Nephron (organoid): ENCODE measurements around the gene SIVA1.
A peak's percentile ranks its signal among the peaks of the same experiment; 100 is the strongest.

Source experiments
- H3K27ac Mint-ChIP-seq, 3 experiments: 2 replicates each; pipeline ENCODE4 v1.8.0; 2020; ENCODE audit warnings: mixed read lengths in 3 of 3, mild to moderate bottlenecking in 2 of 3, moderate library complexity in 1 of 3
- H3K27me3 Mint-ChIP-seq: 2 replicates; pipeline ENCODE4 v1.8.0; 2021; ENCODE audit warnings: low read depth, mild to moderate bottlenecking, moderate library complexity, mixed read lengths
- H3K36me3 Mint-ChIP-seq: 2 replicates; pipeline ENCODE4 v1.8.0; 2020; ENCODE audit warnings: low read depth, mixed read lengths
- H3K4me1 Mint-ChIP-seq: 2 replicates; pipeline ENCODE4 v1.8.0; 2020; ENCODE audit warnings: mixed read lengths
- H3K4me3 Mint-ChIP-seq, 3 experiments: 2 replicates each; pipeline ENCODE4 v1.8.0; 2020; ENCODE audit warnings: mild to moderate bottlenecking in 3 of 3, mixed read lengths in 3 of 3, moderate library complexity in 2 of 3
- H3K9me3 Mint-ChIP-seq: 2 replicates; pipeline ENCODE4 v1.8.0; 2020; ENCODE audit warnings: mixed read lengths
- TF ChIP-seq, protein P1 (sequence below), 3 experiments: fragments of 200-600 bp; sonication (generic); IDR thresholded peaks; one replicate each; pipeline ENCODE4 v1.5.0; 2021; ENCODE audit warnings: antibody characterized with exemption in 3 of 3; ENCODE audit not compliant: unreplicated experiment in 3 of 3

Gene SIVA1

GRCh38 chr14:104800771-104801519, 48.0 kb downstream of the SIVA1 start, which contains the start of gene ZBTB42:
Gene ZBTB42 (plus strand): TSS chr14:104801101. CDS start chr14:104801198, 97 bp downstream.
- H3K27ac Mint-ChIP-seq = peak within 1 kb of the TSS; percentile 50 to 91 (median 76)
- no peaks in the 10 kb centered on the region for H3K36me3 Mint-ChIP-seq
- peak within 1 kb of the TSS; percentile 83 to 89 (median 88) for H3K4me3 Mint-ChIP-seq
- peaks cover 15% of the 10 kb centered on the region for H3K4me1 Mint-ChIP-seq
- no peaks in the 10 kb centered on the region for H3K9me3 Mint-ChIP-seq
- peaks cover 18% of the 10 kb centered on the region for H3K27me3 Mint-ChIP-seq
- TF ChIP-seq, protein P1, sequence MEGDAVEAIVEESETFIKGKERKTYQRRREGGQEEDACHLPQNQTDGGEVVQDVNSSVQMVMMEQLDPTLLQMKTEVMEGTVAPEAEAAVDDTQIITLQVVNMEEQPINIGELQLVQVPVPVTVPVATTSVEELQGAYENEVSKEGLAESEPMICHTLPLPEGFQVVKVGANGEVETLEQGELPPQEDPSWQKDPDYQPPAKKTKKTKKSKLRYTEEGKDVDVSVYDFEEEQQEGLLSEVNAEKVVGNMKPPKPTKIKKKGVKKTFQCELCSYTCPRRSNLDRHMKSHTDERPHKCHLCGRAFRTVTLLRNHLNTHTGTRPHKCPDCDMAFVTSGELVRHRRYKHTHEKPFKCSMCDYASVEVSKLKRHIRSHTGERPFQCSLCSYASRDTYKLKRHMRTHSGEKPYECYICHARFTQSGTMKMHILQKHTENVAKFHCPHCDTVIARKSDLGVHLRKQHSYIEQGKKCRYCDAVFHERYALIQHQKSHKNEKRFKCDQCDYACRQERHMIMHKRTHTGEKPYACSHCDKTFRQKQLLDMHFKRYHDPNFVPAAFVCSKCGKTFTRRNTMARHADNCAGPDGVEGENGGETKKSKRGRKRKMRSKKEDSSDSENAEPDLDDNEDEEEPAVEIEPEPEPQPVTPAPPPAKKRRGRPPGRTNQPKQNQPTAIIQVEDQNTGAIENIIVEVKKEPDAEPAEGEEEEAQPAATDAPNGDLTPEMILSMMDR (IDR thresholded peaks at IDR 0.05; ENCODE audit: unreplicated experiment in 3 of 3) = no peak

GRCh38 chr14:104801520-104802393, 48.8 kb downstream of the SIVA1 start:
- Mint-ChIP-seq H3K27ac (peak overlapping the region in 1 of 3 experiments; percentile 22), H3K9me3 (no peaks in the 10 kb centered on the region), H3K27me3 (peaks cover 18% of the 10 kb centered on the region), H3K4me1 (peaks cover 15% of the 10 kb centered on the region), H3K4me3 (peak overlapping the region; percentile 83 to 89 (median 88)), H3K36me3 (no peaks in the 10 kb centered on the region)
- TF ChIP-seq, protein P1 (IDR thresholded peaks at IDR 0.05; ENCODE audit: unreplicated experiment in 3 of 3) = no peak

DNA sequence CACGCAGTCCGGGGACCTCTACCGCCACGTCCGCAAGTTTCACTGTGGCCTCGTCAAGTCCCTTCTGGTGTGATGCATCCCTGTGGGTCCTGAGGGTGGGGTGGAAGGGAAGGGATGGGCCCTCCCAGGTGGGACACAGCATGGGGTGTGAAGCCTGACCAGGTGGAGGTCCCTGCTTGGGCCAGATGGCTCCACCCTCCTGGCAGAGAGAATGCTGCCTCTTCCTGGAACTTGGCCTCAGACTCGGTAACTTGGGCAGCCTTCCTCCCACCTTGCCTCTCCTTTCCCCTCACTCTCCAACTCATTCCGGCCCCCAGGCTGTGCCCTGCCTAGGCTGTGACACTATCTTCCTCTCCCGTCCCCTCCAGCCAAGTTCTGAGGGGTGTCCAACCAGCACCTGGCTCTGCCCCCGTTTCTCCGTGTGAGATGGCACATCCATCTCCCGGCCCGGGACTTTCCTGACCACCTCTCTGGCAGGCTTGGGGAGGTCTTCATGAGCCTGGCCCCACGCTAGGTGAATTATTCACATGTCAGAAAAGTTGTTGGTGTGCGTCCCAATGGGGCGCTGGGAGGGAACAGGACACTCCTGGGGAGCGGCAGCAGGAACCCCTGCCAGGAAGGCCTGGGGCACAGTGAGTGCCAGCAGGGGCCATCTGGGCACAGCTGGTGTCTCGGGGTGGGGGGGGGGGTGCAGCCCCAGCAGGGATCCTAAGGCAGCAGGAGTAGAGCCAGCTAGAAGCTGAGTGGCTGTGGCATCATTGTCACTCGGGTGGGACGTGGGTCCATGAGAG, 49.6 kb downstream of the SIVA1 start:
- TF ChIP-seq, protein P1 (IDR thresholded peaks at IDR 0.05; ENCODE audit: unreplicated experiment in 3 of 3) = no peak
- H3K9me3 Mint-ChIP-seq = no peaks in the 10 kb centered on the region
- H3K4me1 Mint-ChIP-seq = peaks cover 15% of the 10 kb centered on the region
- peaks cover 18% of the 10 kb centered on the region for H3K27me3 Mint-ChIP-seq
- no peaks in the 10 kb centered on the region for H3K36me3 Mint-ChIP-seq
- H3K4me3 Mint-ChIP-seq = peak overlapping the region; percentile 72 to 77 (median 76)
- H3K27ac Mint-ChIP-seq = no peak overlapping the region

- Mint-ChIP-seq H3K36me3 (no peaks in the 10 kb centered on the region), H3K9me3 (no peaks in the 10 kb centered on the region), H3K27me3 (peaks cover 18% of the 10 kb centered on the region), H3K4me3 (peak overlapping the region; percentile 31 to 63 (median 38)), H3K27ac (no peak overlapping the region), H3K4me1 (peaks cover 15% of the 10 kb centered on the region)
- TF ChIP-seq, protein P1 (IDR thresholded peaks at IDR 0.05; ENCODE audit: unreplicated experiment in 3 of 3) = no peak
These were observed 50.4 kb downstream of the SIVA1 start for GRCh38 chr14:104803280-104803911.

DNA sequence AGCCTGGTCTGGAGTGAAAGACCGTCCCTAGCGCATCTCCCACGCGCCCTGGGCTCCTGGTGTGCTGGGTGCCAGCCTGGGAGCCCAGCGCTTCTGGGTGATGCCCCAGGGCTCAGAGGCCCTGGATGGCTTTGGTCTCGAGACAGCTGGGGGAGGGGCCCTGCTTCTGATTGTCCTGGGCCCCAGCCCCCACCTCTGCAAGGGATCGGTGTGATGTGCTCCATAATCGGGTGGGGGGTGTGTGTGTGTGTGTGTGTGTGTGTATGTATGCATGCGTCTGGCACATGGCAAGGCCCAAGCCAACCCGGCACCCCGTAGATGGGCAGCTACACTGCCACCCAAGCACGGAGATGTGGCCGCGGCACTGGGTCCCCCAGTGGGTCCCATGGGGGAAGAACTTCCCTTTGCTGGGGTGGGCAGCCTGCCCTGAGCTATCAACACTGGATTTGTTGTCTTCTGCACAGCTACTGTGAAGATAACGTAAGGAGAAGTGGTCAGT, 51.0 kb downstream of the SIVA1 start:
- Mint-ChIP-seq H3K27me3 (peaks cover 18% of the 10 kb centered on the region), H3K27ac (no peak overlapping the region), H3K4me1 (peaks cover 15% of the 10 kb centered on the region), H3K4me3 (peak overlapping the region; percentile 31 to 63 (median 38)), H3K9me3 (no peaks in the 10 kb centered on the region), H3K36me3 (no peaks in the 10 kb centered on the region)
- TF ChIP-seq, protein P1 (IDR thresholded peaks at IDR 0.05; ENCODE audit: unreplicated experiment in 3 of 3) = no peak
